ENCODE results near the gene CD72.

The CD72 gene

DNA sequence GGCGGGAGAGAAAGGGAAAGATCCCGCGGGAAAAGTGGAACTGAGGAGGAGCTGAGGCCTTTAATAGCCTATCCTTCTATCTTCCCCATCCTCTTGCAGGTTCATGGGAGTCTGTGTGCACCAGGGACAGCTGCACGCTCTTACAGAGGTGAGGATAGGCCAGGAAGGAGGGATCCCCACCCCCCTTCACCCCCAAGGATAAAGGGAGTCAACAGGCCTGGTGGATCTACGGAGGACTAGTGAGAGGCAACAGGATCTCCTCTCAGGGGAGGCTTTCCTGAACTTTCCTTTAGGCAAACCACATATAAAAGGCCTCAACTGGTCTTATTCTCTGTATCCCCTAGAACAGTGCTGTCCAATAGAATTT lies 12.1 kb downstream of the CD72 start:
- TF ChIP-seq, protein P1, sequence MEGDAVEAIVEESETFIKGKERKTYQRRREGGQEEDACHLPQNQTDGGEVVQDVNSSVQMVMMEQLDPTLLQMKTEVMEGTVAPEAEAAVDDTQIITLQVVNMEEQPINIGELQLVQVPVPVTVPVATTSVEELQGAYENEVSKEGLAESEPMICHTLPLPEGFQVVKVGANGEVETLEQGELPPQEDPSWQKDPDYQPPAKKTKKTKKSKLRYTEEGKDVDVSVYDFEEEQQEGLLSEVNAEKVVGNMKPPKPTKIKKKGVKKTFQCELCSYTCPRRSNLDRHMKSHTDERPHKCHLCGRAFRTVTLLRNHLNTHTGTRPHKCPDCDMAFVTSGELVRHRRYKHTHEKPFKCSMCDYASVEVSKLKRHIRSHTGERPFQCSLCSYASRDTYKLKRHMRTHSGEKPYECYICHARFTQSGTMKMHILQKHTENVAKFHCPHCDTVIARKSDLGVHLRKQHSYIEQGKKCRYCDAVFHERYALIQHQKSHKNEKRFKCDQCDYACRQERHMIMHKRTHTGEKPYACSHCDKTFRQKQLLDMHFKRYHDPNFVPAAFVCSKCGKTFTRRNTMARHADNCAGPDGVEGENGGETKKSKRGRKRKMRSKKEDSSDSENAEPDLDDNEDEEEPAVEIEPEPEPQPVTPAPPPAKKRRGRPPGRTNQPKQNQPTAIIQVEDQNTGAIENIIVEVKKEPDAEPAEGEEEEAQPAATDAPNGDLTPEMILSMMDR (IDR thresholded peaks at IDR 0.05; ENCODE audit: low read length, missing control alignments) = no peak
- peak overlapping the region; percentile 61 for H3K4me3 ChIP-seq (replicated peaks; ENCODE audit: low read depth, low read length)

DNA sequence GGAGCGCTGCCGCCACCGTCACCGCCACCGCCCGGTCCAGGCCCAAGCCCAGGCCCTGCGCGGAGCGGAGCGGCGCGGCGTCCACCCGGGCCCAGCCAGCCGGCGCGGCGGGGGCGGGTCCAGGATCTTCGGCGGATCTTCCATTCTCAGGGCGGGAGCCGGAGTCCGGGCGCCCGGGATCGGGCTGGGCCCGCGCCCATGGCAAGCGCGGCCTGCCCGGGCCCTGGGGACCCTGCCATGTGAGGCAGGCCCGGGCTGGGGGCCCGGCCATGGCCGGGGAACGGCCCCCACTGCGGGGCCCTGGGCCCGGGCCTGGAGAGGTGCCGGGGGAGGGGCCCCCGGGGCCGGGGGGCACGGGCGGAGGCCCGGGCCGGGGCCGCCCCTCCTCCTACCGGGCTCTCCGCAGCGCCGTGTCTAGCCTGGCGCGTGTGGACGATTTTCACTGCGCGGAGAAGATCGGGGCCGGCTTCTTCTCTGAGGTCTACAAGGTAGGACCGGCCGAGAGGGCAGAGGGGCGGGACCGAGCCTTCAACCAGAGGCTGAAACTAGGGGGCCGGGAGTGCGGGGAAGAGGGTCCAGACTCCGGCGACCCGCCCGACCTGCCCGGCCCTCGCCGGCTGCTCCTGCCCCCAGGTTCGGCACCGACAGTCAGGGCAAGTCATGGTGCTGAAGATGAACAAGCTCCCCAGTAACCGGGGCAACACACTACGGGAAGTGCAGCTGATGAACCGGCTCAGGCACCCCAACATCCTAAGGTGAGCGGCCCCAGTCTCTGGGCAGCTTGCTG lies 12.7 kb downstream of the CD72 start:
- TF ChIP-seq, protein P1 (IDR thresholded peaks at IDR 0.05; ENCODE audit: low read length, missing control alignments) = no peak
- H3K4me3 ChIP-seq (replicated peaks; ENCODE audit: low read depth, low read length) = peak overlapping the region; percentile 61
- peak; percentile 8 for DNase-seq (ENCODE audit: low read depth)

More for the DNA sequence above, 12.1 kb downstream of the CD72 start:
- DNase-seq (ENCODE audit: low read depth) = no peak

DNA sequence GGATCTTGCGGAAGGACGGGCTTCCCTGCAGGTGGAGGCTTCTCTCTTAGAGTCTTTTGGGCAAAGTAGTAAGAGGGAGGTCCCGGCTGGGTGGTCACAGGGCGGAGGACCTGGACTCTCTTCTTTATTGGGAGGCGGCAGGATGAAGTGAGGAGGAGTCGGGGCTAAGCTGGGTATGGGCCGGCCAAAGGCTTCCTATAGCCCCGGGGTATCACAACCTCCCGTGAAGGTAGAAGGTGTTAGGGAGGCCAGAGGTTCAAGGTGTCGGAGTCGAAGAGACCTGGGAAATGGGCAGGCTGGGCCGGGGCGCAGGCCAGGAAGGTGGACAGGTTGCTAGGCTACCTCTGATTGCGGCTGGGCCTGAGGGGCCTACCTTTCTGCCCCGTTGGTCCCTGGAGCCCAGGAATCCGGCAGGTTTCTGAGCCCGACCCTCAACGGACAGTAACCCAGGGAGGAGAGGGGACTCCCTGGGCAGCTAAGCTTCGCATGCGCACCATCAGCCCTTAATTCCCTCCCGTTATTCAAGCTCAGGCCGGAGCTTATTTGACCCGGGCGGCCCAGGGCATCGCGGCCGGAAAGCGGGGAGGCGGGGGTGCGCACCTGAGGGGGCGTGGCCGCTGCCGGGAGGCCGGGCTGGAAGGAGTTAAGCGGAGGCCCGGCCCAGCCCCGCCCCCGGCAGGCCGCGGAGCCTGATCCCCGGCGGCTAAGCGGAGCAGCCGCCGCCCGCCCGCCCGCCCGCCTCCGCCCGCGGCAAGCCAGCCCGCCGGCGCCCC lies 13.4 kb downstream of the CD72 start, which contains the start of gene TESK1:
Gene TESK1 (plus strand): TSS at position 685 of the 773 bp plus-strand sequence. CDS start 358 bp downstream, outside the sequence.
- peak; percentile 52 for DNase-seq (ENCODE audit: low read depth)

DNA sequence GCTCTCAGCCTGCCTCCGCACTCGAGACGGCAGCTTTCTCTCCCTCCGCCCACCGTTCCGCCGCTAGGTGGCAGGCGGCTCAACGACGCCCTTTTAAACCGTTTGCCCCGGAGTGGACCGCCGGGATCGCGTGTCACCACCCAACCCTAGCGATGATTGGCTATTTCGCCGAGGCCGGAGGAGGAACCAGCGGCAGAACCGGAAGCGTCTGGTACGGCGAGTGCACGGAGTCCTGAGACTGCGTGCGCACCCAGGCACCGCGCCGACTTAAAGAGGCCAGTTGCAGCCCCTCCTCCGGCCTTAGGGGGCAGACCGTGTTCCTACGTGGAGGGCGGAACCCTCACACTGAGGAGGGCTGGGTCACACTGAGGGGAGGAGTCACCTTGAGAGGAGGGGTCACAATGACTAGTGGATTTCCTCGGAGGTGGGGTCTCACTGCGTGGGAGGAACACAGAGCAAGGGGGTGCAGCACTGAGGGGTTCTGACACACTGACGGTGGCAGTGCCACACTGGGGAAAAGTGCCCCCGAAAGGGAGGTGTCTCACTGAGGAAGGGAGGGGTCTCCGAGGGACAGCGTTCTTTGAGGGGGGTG lies 14.1 kb downstream of the CD72 start:
- peak overlapping the region; percentile 61 for H3K4me3 ChIP-seq (replicated peaks; ENCODE audit: low read depth, low read length)
- TF ChIP-seq, protein P1 (IDR thresholded peaks at IDR 0.05; ENCODE audit: low read length, missing control alignments) = peak; percentile 69
- peak; percentile 100 for DNase-seq (ENCODE audit: low read depth)

More for the DNA sequence above, 13.4 kb downstream of the CD72 start, which contains the start of gene TESK1:
- TF ChIP-seq, protein P1 (IDR thresholded peaks at IDR 0.05; ENCODE audit: low read length, missing control alignments) = no peak
- peak within 1 kb of the TSS; percentile 61 for H3K4me3 ChIP-seq (replicated peaks; ENCODE audit: low read depth, low read length)

DNA sequence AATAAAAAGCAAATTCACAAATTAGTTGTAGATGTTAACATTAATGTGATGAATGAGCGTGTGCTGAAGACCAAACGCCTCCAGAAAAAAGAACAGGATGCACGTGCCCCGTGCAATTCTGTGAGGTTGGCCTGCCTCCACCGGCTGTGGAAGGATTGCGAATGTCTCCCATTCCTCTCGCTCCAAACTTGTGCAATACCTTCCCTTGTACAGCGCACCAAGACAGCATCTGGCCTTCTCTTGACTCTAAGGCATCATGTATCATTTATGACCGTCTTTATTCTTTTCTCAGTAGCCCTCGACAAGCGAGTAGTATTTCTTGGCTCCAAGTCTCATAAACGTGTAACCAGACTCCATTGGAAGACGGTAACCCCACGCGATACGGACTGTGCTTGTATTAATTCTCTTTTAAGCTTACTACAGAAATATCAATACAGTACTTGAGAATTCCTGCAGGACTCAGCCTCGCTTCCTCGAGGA lies 14.7 kb downstream of the CD72 start:
- TF ChIP-seq, protein P1 (IDR thresholded peaks at IDR 0.05; ENCODE audit: low read length, missing control alignments) = no peak
- peak; percentile 90 for DNase-seq (ENCODE audit: low read depth)
- peak overlapping the region; percentile 50 for H3K4me3 ChIP-seq (replicated peaks; ENCODE audit: low read depth, low read length)

DNA sequence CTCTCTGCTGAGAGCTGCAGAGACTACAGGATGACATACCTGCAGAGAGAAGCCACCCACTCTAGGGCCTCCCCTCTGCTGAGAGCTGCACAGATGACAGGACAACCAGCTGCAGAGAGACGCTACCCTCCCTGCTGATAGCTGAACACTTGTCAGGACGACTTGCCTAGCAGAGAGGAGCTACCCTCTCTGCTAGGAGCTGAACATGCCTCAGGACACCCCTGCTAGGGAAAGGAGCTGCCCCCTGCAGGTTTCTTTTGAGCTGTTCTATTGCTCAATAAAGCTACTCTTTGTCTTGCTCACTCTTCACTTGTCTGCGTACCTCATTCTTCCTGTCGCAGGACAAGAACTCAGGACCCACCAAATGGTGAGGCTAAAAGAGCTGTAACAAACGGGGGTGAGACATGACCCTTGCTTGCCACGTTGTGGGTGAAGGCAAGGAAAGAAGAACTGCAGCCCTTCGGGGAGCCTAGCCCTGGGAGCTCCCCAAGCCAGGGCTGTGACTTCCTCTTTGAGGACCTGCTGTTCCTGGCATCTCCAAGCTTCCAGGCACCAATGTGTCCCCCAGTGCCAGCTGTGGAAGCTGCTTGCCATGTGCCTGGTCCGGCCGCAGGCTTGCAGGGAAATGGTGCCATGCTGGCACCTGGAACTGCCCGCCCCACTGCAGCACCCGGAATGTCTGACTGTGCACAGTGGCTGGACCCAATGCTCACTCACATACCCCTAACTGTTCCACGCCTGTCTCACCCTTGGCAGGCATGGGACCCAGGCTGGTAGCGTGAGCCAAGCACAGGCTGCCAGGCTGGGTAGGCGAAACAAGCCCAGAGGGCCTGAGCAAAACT lies 18.2 kb downstream of the CD72 start:
- TF ChIP-seq, protein P1 (IDR thresholded peaks at IDR 0.05; ENCODE audit: low read length, missing control alignments) = peak; percentile 16
- DNase-seq (ENCODE audit: low read depth) = no peak
- no peak overlapping the region for H3K4me3 ChIP-seq (replicated peaks; ENCODE audit: low read depth, low read length)
